Astrocyte (in vitro differentiated cells and primary cell): ENCODE results near the gene MAPK8IP2. TPM values are rescaled to one million over a fixed set of nuclear protein-coding genes. Genes with fewer than 3 reads are reported as not detected.

Experiments
- DNase-seq: peaks from one replicate; pipeline ENCODE4 v3.0.0-alpha.2; 2010; ENCODE audit warnings: low read depth
- FAIRE-seq: peaks from 2 replicates; lab custom pipeline; 2011; peaks lifted over from hg19 to GRCh38; lab: Jason Lieb, UNC
- H2AFZ ChIP-seq: 2 replicates; pipeline ENCODE4 v1.6.0; 2012; ENCODE audit warnings: low read depth, low read length, inconsistent platforms
- H3K27ac ChIP-seq: 2 replicates; pipeline ENCODE4 v1.5.1; 2011; ENCODE audit warnings: low read depth, low read length, inconsistent platforms
- H3K27me3 ChIP-seq: 2 replicates; pipeline ENCODE4 v1.6.0; 2011; ENCODE audit warnings: low read length, inconsistent platforms; ENCODE audit not compliant: insufficient read depth
- H3K36me3 ChIP-seq: 2 replicates; pipeline ENCODE4 v1.5.1; 2011; ENCODE audit warnings: low read length, inconsistent platforms; ENCODE audit not compliant: insufficient read depth
- H3K4me1 ChIP-seq: 2 replicates; pipeline ENCODE4 v1.5.1; 2011; ENCODE audit warnings: low read length, inconsistent platforms; ENCODE audit not compliant: insufficient read depth
- H3K4me2 ChIP-seq: 2 replicates; pipeline ENCODE4 v1.6.0; 2012; ENCODE audit warnings: low read length, inconsistent platforms
- H3K4me3 ChIP-seq: 2 replicates; pipeline ENCODE4 v1.5.1; 2011; ENCODE audit warnings: low read depth, mild to moderate bottlenecking, low read length, inconsistent platforms; ENCODE audit not compliant: insufficient read depth
- H3K79me2 ChIP-seq: 2 replicates; pipeline ENCODE4 v1.6.0; 2012; ENCODE audit warnings: mild to moderate bottlenecking, low read length, inconsistent platforms; ENCODE audit not compliant: insufficient read depth
- H3K9ac ChIP-seq: 2 replicates; pipeline ENCODE4 v1.6.0; 2012; ENCODE audit warnings: mild to moderate bottlenecking, low read length, inconsistent platforms
- H3K9me3 ChIP-seq: 2 replicates; pipeline ENCODE4 v1.5.1; 2012; ENCODE audit warnings: low read depth, mild to moderate bottlenecking, low read length, inconsistent platforms; ENCODE audit not compliant: insufficient read depth
- H4K20me1 ChIP-seq: 2 replicates; pipeline ENCODE4 v1.6.0; 2012; ENCODE audit warnings: low read length, inconsistent platforms; ENCODE audit not compliant: insufficient read depth
- H3K27ac Mint-ChIP-seq: one replicate; pipeline ENCODE4 v1.8.0; 2021; ENCODE audit warnings: mild to moderate bottlenecking, mixed read lengths; ENCODE audit not compliant: unreplicated experiment
- H3K27me3 Mint-ChIP-seq: one replicate; pipeline ENCODE4 v1.8.0; 2021; ENCODE audit warnings: low read depth, mixed read lengths; ENCODE audit not compliant: unreplicated experiment
- H3K36me3 Mint-ChIP-seq: one replicate; pipeline ENCODE4 v1.8.0; 2021; ENCODE audit warnings: low read depth, mixed read lengths; ENCODE audit not compliant: unreplicated experiment
- H3K4me1 Mint-ChIP-seq: one replicate; pipeline ENCODE4 v1.8.0; 2021; ENCODE audit warnings: low read depth, mixed read lengths; ENCODE audit not compliant: unreplicated experiment
- H3K4me3 Mint-ChIP-seq: one replicate; pipeline ENCODE4 v1.8.0; 2021; ENCODE audit warnings: mild to moderate bottlenecking, moderate library complexity, mixed read lengths; ENCODE audit not compliant: unreplicated experiment
- H3K9me3 Mint-ChIP-seq: one replicate; pipeline ENCODE4 v1.8.0; 2021; ENCODE audit warnings: mild to moderate bottlenecking, mixed read lengths; ENCODE audit not compliant: unreplicated experiment
- CTCF ChIP-seq: IDR thresholded peaks from 2 replicates; pipeline ENCODE4 v1.5.1; 2011; ENCODE audit warnings: low read depth, mild to moderate bottlenecking, inconsistent platforms, low read length, moderate library complexity; ENCODE audit not compliant: insufficient read depth
- EZH2 ChIP-seq: IDR thresholded peaks from 2 replicates; pipeline ENCODE4 v1.6.1; 2012; ENCODE audit warnings: mild to moderate bottlenecking, low read length, inconsistent platforms; ENCODE audit not compliant: insufficient read depth
- total RNA-seq: library from RNA; stranded (reverse); gene quantifications from 2 replicates; pipeline ENCODE4 v1.2.1, GENCODE V29; 2021

Gene MAPK8IP2
- total RNA-seq, 1 donor from 2014 or later = 4.7 TPM

DNA sequence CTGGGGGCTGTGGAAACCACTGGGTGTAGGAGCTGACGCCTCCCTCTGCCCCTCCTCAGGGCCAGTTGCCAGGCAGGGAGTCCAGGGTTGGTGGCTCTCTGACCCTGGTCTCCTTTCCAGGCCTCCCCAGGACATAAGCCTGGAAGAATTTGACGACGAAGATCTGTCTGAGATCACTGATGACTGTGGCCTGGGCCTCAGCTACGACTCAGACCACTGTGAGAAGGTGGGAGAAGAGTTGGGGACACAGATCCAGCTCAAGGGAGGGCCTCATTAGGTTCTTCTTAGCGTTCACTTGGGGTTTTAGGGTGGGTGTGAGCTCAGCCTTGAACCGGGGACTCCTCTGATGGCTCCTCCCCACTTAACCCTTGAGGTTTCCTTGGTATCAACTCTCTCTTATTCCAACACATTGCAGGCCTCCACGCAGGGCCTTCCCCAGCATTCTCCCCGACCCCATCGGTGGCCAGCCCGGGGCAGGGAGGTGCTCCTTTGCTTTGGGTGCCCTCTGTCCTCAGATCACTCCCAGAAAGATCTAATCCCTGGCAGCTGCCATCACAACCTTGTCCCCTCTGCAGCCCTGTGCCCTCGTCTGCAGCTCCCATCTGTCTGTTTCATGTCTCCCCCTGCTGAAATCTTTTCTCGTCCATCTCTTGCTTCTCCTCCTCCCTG is 1.2 kb downstream of the MAPK8IP2 start:
- Histone ChIP-seq H2AFZ (no peak overlapping the region), H3K9ac (no peak overlapping the region), H3K36me3 (no peaks in the 10 kb centered on the region), H3K9me3 (no peaks in the 10 kb centered on the region), H3K4me2 (no peak overlapping the region), H3K4me3 (no peak overlapping the region), H3K27ac (no peak overlapping the region), H3K27me3 (peaks cover 18% of the 10 kb centered on the region), H4K20me1 (no peaks in the 10 kb centered on the region), H3K79me2 (no peaks in the 10 kb centered on the region), H3K4me1 (no peaks in the 10 kb centered on the region)
- H3K4me3 Mint-ChIP-seq = peak overlapping the region; percentile 75
- peaks cover 8% of the 10 kb centered on the region for H3K4me1 Mint-ChIP-seq
- FAIRE-seq (no peak), DNase-seq (no peak)
- H3K27ac Mint-ChIP-seq = peak overlapping the region; percentile 31
- H3K9me3 Mint-ChIP-seq = peaks cover 2% of the 10 kb centered on the region
- peaks cover 51% of the 10 kb centered on the region for H3K27me3 Mint-ChIP-seq
- H3K36me3 Mint-ChIP-seq = peaks cover 18% of the 10 kb centered on the region
- TF ChIP-seq CTCF (no peak), EZH2 (no peak)

DNA sequence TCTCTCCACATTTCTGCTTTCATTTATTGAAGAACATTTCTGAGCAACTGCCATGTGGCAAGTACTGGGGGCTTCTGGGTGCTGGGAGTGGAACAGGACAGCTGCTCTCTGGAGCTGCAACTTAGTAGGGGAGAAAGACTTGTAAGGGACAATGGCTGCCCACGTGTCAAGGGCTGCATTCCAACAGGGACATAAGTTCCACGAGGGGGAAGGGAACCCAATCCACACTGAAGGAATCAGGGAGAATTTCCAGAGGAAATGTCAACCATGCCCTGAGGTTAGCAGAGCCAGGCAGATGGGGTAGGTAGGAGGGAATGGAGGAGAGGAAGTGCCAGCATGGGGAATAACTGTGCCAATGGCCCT is 1.7 kb downstream of the MAPK8IP2 start:
- peaks cover 8% of the 10 kb centered on the region for H3K4me1 Mint-ChIP-seq
- peaks cover 51% of the 10 kb centered on the region for H3K27me3 Mint-ChIP-seq
- H3K9me3 Mint-ChIP-seq = peaks cover 2% of the 10 kb centered on the region
- Histone ChIP-seq H3K36me3 (no peaks in the 10 kb centered on the region), H3K4me1 (no peaks in the 10 kb centered on the region), H3K79me2 (no peaks in the 10 kb centered on the region), H3K9me3 (no peaks in the 10 kb centered on the region), H3K4me2 (no peak overlapping the region), H3K9ac (no peak overlapping the region), H3K27me3 (peaks cover 18% of the 10 kb centered on the region), H2AFZ (no peak overlapping the region), H3K27ac (no peak overlapping the region), H4K20me1 (no peaks in the 10 kb centered on the region), H3K4me3 (no peak overlapping the region)
- H3K4me3 Mint-ChIP-seq = peak overlapping the region; percentile 75
- TF ChIP-seq EZH2 (no peak), CTCF (no peak)
- DNase-seq = no peak
- peaks cover 14% of the 10 kb centered on the region for H3K36me3 Mint-ChIP-seq
- peak overlapping the region; percentile 31 for H3K27ac Mint-ChIP-seq
- no peak for FAIRE-seq

- Histone ChIP-seq H3K9me3 (no peaks in the 10 kb centered on the region), H3K4me3 (no peak overlapping the region), H3K36me3 (no peaks in the 10 kb centered on the region), H3K27ac (no peak overlapping the region), H3K9ac (no peak overlapping the region), H3K4me1 (no peaks in the 10 kb centered on the region), H3K27me3 (peaks cover 22% of the 10 kb centered on the region), H4K20me1 (no peaks in the 10 kb centered on the region), H3K79me2 (no peaks in the 10 kb centered on the region), H2AFZ (no peak overlapping the region), H3K4me2 (no peak overlapping the region)
- Mint-ChIP-seq H3K9me3 (peaks cover 2% of the 10 kb centered on the region), H3K4me3 (no peak overlapping the region), H3K4me1 (peaks cover 8% of the 10 kb centered on the region), H3K27me3 (peaks cover 54% of the 10 kb centered on the region), H3K27ac (no peak overlapping the region), H3K36me3 (peaks cover 7% of the 10 kb centered on the region)
- TF ChIP-seq EZH2 (no peak), CTCF (no peak)
- FAIRE-seq = no peak
- DNase-seq = no peak
Measured at GRCh38 chr22:50603511-50604255, 3.1 kb downstream of the MAPK8IP2 start.
